ENCODE data around the gene P4HB.
A peak's percentile ranks its signal among the peaks of the same experiment; 100 is the strongest.

The P4HB gene

GRCh38 chr17:81869221-81870130 is 9.1 kb upstream of the P4HB start (continued):
- TF ChIP-seq, protein P1, sequence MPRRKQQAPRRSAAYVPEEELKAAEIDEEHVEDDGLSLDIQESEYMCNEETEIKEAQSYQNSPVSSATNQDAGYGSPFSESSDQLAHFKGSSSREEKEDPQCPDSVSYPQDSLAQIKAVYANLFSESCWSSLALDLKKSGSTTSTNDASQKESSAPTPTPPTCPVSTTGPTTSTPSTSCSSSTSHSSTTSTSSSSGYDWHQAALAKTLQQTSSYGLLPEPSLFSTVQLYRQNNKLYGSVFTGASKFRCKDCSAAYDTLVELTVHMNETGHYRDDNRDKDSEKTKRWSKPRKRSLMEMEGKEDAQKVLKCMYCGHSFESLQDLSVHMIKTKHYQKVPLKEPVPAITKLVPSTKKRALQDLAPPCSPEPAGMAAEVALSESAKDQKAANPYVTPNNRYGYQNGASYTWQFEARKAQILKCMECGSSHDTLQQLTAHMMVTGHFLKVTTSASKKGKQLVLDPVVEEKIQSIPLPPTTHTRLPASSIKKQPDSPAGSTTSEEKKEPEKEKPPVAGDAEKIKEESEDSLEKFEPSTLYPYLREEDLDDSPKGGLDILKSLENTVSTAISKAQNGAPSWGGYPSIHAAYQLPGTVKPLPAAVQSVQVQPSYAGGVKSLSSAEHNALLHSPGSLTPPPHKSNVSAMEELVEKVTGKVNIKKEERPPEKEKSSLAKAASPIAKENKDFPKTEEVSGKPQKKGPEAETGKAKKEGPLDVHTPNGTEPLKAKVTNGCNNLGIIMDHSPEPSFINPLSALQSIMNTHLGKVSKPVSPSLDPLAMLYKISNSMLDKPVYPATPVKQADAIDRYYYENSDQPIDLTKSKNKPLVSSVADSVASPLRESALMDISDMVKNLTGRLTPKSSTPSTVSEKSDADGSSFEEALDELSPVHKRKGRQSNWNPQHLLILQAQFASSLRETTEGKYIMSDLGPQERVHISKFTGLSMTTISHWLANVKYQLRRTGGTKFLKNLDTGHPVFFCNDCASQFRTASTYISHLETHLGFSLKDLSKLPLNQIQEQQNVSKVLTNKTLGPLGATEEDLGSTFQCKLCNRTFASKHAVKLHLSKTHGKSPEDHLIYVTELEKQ (tag by site-specific recombination; IDR thresholded peaks at IDR 0.05; ENCODE audit: borderline replicate concordance), result peak; percentile 29; the same call in 1 of the 2 replicates
- TF ChIP-seq ZNF580 (tag by site-specific recombination; IDR thresholded peaks at IDR 0.05) (no peak), ZSCAN16 (tag by site-specific recombination; IDR thresholded peaks at IDR 0.05) (no peak), ZNF777 (tag by site-specific recombination; IDR thresholded peaks at IDR 0.05; ENCODE audit: borderline replicate concordance) (no peak), ZNF510 (tag by site-specific recombination; IDR thresholded peaks at IDR 0.05; ENCODE audit: insufficient replicate concordance) (no peak), ZNF174 (tag by site-specific recombination; IDR thresholded peaks at IDR 0.05) (no peak), ZNF362 (tag by site-specific recombination; IDR thresholded peaks at IDR 0.05) (no peak), YY1 (tag by site-specific recombination; IDR thresholded peaks at IDR 0.05) (peak; percentile 22; the same call in 1 of the 2 replicates), ZNF785 (tag by site-specific recombination; IDR thresholded peaks at IDR 0.05) (peak; percentile 57; the same call in 1 of the 2 replicates), BCL6B (tag by site-specific recombination; IDR thresholded peaks at IDR 0.05) (no peak), ZNF830 (tag by site-specific recombination; IDR thresholded peaks at IDR 0.05; ENCODE audit: low read depth) (no peak), ZNF704 (tag by site-specific recombination; IDR thresholded peaks at IDR 0.05) (no peak), SP3 (tag by site-specific recombination; IDR thresholded peaks at IDR 0.05) (no peak), KLF10 (tag by site-specific recombination; IDR thresholded peaks at IDR 0.05) (peak; percentile 17; the same call in 1 of the 2 replicates), ZBTB11 (tag by site-specific recombination; conservative IDR thresholded peaks at IDR 0.05; ENCODE audit: low read depth) (no peak; the same call in 1 of the 2 replicates)
- TF ChIP-seq, protein P2, sequence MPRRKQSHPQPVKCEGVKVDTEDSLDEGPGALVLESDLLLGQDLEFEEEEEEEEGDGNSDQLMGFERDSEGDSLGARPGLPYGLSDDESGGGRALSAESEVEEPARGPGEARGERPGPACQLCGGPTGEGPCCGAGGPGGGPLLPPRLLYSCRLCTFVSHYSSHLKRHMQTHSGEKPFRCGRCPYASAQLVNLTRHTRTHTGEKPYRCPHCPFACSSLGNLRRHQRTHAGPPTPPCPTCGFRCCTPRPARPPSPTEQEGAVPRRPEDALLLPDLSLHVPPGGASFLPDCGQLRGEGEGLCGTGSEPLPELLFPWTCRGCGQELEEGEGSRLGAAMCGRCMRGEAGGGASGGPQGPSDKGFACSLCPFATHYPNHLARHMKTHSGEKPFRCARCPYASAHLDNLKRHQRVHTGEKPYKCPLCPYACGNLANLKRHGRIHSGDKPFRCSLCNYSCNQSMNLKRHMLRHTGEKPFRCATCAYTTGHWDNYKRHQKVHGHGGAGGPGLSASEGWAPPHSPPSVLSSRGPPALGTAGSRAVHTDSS (tag by site-specific recombination; IDR thresholded peaks at IDR 0.05), result no peak
- TF ChIP-seq, protein P3, sequence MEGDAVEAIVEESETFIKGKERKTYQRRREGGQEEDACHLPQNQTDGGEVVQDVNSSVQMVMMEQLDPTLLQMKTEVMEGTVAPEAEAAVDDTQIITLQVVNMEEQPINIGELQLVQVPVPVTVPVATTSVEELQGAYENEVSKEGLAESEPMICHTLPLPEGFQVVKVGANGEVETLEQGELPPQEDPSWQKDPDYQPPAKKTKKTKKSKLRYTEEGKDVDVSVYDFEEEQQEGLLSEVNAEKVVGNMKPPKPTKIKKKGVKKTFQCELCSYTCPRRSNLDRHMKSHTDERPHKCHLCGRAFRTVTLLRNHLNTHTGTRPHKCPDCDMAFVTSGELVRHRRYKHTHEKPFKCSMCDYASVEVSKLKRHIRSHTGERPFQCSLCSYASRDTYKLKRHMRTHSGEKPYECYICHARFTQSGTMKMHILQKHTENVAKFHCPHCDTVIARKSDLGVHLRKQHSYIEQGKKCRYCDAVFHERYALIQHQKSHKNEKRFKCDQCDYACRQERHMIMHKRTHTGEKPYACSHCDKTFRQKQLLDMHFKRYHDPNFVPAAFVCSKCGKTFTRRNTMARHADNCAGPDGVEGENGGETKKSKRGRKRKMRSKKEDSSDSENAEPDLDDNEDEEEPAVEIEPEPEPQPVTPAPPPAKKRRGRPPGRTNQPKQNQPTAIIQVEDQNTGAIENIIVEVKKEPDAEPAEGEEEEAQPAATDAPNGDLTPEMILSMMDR (tag by site-specific recombination; IDR thresholded peaks at IDR 0.05), result peak; percentile 93
- TF ChIP-seq, protein P4, sequence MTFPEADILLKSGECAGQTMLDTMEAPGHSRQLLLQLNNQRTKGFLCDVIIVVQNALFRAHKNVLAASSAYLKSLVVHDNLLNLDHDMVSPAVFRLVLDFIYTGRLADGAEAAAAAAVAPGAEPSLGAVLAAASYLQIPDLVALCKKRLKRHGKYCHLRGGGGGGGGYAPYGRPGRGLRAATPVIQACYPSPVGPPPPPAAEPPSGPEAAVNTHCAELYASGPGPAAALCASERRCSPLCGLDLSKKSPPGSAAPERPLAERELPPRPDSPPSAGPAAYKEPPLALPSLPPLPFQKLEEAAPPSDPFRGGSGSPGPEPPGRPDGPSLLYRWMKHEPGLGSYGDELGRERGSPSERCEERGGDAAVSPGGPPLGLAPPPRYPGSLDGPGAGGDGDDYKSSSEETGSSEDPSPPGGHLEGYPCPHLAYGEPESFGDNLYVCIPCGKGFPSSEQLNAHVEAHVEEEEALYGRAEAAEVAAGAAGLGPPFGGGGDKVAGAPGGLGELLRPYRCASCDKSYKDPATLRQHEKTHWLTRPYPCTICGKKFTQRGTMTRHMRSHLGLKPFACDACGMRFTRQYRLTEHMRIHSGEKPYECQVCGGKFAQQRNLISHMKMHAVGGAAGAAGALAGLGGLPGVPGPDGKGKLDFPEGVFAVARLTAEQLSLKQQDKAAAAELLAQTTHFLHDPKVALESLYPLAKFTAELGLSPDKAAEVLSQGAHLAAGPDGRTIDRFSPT (tag by site-specific recombination; IDR thresholded peaks at IDR 0.05), result peak; percentile 61

All from HEK293 (cell line).